ENCODE data around the gene GDF2.

Gene GDF2

DNA sequence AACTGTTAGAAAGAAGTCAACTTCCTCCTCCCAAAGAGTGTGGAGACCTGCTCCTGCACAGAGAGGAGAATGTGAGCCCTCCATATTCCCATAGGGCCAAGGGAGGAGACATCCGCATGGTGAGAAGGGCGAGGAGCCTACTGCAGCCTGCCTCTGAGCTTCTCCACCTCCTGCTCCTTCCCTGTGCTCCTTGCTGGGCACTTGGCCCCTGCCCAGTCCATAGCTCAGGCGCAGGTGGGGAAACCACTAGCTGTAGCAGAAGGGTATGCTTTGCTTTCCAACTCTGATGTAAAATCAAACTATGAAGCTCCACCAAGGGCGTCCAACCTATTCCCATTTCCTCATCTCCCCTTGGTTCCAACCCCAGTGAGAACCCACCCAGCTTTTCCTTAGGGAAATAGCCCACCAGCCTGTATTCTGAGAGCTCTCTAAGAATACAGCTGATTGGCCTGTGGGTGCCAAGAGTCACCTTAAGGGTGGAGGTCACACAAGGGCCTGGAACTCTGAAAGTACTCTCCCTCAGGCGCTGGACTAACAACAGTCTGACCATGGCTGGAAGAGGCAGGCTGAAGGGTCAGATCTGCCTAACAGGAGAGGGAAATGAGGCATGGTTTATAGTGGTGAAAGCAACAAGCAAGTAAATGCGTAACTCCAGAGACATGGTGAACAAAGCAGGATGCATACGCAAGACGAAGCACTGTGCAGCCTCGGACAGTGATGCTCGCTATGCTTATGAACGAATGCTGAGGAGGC is 47.9 kb downstream of the GDF2 start:
- Histone ChIP-seq H2BK12ac (ENCODE audit: low read length) (no peak overlapping the region), H3K9me3 (ENCODE audit: insufficient read depth, low read depth, low read length) (no peaks in the 10 kb centered on the region), H3K79me2 (ENCODE audit: control insufficient read depth, insufficient read depth, low read length, poor library complexity) (no peaks in the 10 kb centered on the region), H2AFZ (ENCODE audit: insufficient read depth, low read length, poor library complexity) (no peak overlapping the region), H3K4me2 (ENCODE audit: low read length) (no peak overlapping the region), H3K18ac (ENCODE audit: low read length) (no peak overlapping the region), H3K4me3 (ENCODE audit: low read depth, low read length) (no peak overlapping the region), H4K12ac (ENCODE audit: low read depth, low read length) (no peak overlapping the region), H3K27ac (ENCODE audit: low read depth, low read length) (no peak overlapping the region), H3K79me1 (ENCODE audit: low read length) (no peaks in the 10 kb centered on the region), H3K4ac (ENCODE audit: low read depth, low read length) (no peak overlapping the region), H2AK5ac (ENCODE audit: low read length) (no peak overlapping the region), H4K8ac (ENCODE audit: low read depth, low read length) (no peak overlapping the region), H3K36me3 (ENCODE audit: control insufficient read depth in 1 of 2, insufficient read depth in 2 of 2, low read length in 2 of 2) (no peaks in the 10 kb centered on the region), H3K14ac (ENCODE audit: low read length) (no peak overlapping the region), H3K27me3 (ENCODE audit: insufficient read depth, low read length) (no peaks in the 10 kb centered on the region), H2BK5ac (ENCODE audit: low read depth, low read length, poor library complexity) (no peak overlapping the region), H3K9ac (ENCODE audit: low read length) (no peak overlapping the region), H3K23ac (ENCODE audit: low read length) (no peak overlapping the region), H4K91ac (ENCODE audit: low read depth, low read length) (no peak overlapping the region), H3K4me1 (ENCODE audit: control insufficient read depth in 1 of 2, insufficient read depth in 2 of 2, low read length in 2 of 2) (no peaks in the 10 kb centered on the region), H2BK120ac (ENCODE audit: insufficient read depth, low read length, poor library complexity) (no peak overlapping the region)
- DNase-seq, result no peak
- no CpG with 5 or more reads among the region's 11 CpGs for WGBS (ENCODE audit: extremely low coverage, insufficient coverage, insufficient read length)

DNA sequence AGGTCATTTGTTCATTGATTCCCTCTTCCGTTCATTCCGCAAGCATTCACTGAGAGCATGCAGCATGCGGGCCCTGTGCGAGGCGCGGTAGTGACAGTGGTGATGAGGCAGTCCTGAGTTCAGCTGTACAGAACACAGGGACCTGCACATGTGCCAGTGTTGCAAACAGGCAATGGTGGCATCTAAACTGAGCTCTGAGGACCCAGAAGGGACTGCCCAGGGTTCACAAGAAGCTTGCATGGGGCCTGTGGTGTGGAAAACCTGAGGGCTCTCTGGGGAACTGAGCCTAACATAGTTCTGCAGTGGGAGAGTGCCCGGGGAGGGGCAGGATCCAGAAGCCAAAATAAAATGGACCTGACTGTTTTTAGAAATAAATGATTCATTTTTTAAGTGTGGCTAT is 48.6 kb downstream of the GDF2 start:
- no peak overlapping the region for H4K12ac ChIP-seq (ENCODE audit: low read depth, low read length)
- H3K18ac ChIP-seq (ENCODE audit: low read length), result no peak overlapping the region
- no peaks in the 10 kb centered on the region for H3K36me3 ChIP-seq (ENCODE audit: control insufficient read depth in 1 of 2, insufficient read depth in 2 of 2, low read length in 2 of 2)
- no peak overlapping the region for H3K23ac ChIP-seq (ENCODE audit: low read length)
- no peak overlapping the region for H3K4me3 ChIP-seq (ENCODE audit: low read depth, low read length)
- H4K91ac ChIP-seq (ENCODE audit: low read depth, low read length), result no peak overlapping the region
- no peaks in the 10 kb centered on the region for H3K79me1 ChIP-seq (ENCODE audit: low read length)
- H2BK5ac ChIP-seq (ENCODE audit: low read depth, low read length, poor library complexity), result no peak overlapping the region
- no peaks in the 10 kb centered on the region for H3K27me3 ChIP-seq (ENCODE audit: insufficient read depth, low read length)
- no peak overlapping the region for H3K4me2 ChIP-seq (ENCODE audit: low read length)
- H2BK12ac ChIP-seq (ENCODE audit: low read length), result no peak overlapping the region
- H2AK5ac ChIP-seq (ENCODE audit: low read length), result no peak overlapping the region
- no peak overlapping the region for H3K9ac ChIP-seq (ENCODE audit: low read length)
- H4K8ac ChIP-seq (ENCODE audit: low read depth, low read length), result no peak overlapping the region
- no peak for DNase-seq
- no peak overlapping the region for H3K27ac ChIP-seq (ENCODE audit: low read depth, low read length)
- H3K4ac ChIP-seq (ENCODE audit: low read depth, low read length), result no peak overlapping the region
- H3K14ac ChIP-seq (ENCODE audit: low read length), result no peak overlapping the region
- H3K4me1 ChIP-seq (ENCODE audit: control insufficient read depth in 1 of 2, insufficient read depth in 2 of 2, low read length in 2 of 2), result no peaks in the 10 kb centered on the region
- no CpG with 5 or more reads among the region's 7 CpGs for WGBS (ENCODE audit: extremely low coverage, insufficient coverage, insufficient read length)
- no peak overlapping the region for H2AFZ ChIP-seq (ENCODE audit: insufficient read depth, low read length, poor library complexity)
- no peak overlapping the region for H2BK120ac ChIP-seq (ENCODE audit: insufficient read depth, low read length, poor library complexity)
- no peaks in the 10 kb centered on the region for H3K79me2 ChIP-seq (ENCODE audit: control insufficient read depth, insufficient read depth, low read length, poor library complexity)
- H3K9me3 ChIP-seq (ENCODE audit: insufficient read depth, low read depth, low read length), result no peaks in the 10 kb centered on the region

DNA sequence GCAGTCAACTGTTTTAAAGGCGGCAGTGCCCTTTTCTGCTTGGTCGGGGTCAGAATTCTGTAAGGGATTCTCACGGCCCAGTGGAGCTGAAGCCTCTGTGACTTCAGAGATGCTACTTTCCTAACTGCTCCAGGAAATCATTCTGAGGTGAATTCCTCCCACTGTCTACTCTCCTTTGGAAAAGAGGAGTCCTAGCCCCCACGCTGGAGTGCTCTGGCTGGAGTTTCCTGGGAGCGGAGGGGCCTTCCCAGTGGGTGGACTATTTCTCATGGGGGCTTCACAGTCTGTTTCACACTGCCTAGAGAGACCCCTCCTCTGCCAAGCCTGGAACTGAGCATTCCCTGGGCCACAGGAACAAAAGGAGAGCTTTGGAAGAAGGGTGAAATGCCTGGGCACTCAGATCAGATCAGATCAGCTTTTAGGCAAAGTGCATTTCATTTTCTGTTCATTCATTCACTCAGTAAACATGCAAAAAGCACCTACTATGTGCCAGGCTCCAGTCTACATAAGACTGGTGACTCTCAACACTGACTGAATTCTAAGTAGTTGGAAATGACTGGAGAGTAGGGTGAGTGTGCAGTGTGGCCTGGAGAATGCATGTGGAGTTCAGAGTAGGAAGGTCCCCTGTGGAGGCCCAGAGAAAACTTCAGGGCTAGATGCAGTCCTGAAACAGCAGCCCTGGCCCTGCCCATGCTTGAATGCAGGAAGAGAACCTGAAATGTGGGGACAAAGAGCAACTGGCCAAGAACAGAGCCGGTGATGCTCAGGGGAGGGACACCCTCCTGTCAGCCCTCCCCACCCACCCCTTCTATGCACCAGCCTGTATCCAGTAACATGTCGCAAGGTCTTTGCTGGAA is 49.6 kb downstream of the GDF2 start:
- Histone ChIP-seq H2BK120ac (ENCODE audit: insufficient read depth, low read length, poor library complexity) (no peak overlapping the region), H4K91ac (ENCODE audit: low read depth, low read length) (no peak overlapping the region), H3K9ac (ENCODE audit: low read length) (no peak overlapping the region), H3K27ac (ENCODE audit: low read depth, low read length) (no peak overlapping the region), H4K8ac (ENCODE audit: low read depth, low read length) (no peak overlapping the region), H2AK5ac (ENCODE audit: low read length) (no peak overlapping the region), H4K12ac (ENCODE audit: low read depth, low read length) (no peak overlapping the region), H2BK5ac (ENCODE audit: low read depth, low read length, poor library complexity) (no peak overlapping the region), H3K36me3 (ENCODE audit: control insufficient read depth in 1 of 2, insufficient read depth in 2 of 2, low read length in 2 of 2) (no peaks in the 10 kb centered on the region), H3K79me2 (ENCODE audit: control insufficient read depth, insufficient read depth, low read length, poor library complexity) (no peaks in the 10 kb centered on the region), H3K79me1 (ENCODE audit: low read length) (no peaks in the 10 kb centered on the region), H3K23ac (ENCODE audit: low read length) (no peak overlapping the region), H3K4me2 (ENCODE audit: low read length) (no peak overlapping the region), H3K4ac (ENCODE audit: low read depth, low read length) (no peak overlapping the region), H3K18ac (ENCODE audit: low read length) (no peak overlapping the region), H3K4me1 (ENCODE audit: control insufficient read depth in 1 of 2, insufficient read depth in 2 of 2, low read length in 2 of 2) (no peaks in the 10 kb centered on the region), H3K4me3 (ENCODE audit: low read depth, low read length) (no peak overlapping the region), H3K9me3 (ENCODE audit: insufficient read depth, low read depth, low read length) (no peaks in the 10 kb centered on the region), H2AFZ (ENCODE audit: insufficient read depth, low read length, poor library complexity) (no peak overlapping the region), H3K14ac (ENCODE audit: low read length) (no peak overlapping the region), H3K27me3 (ENCODE audit: insufficient read depth, low read length) (no peaks in the 10 kb centered on the region), H2BK12ac (ENCODE audit: low read length) (no peak overlapping the region)
- DNase-seq, result no peak
- WGBS (ENCODE audit: extremely low coverage, insufficient coverage, insufficient read length), result no CpG with 5 or more reads among the region's 7 CpGs

DNA sequence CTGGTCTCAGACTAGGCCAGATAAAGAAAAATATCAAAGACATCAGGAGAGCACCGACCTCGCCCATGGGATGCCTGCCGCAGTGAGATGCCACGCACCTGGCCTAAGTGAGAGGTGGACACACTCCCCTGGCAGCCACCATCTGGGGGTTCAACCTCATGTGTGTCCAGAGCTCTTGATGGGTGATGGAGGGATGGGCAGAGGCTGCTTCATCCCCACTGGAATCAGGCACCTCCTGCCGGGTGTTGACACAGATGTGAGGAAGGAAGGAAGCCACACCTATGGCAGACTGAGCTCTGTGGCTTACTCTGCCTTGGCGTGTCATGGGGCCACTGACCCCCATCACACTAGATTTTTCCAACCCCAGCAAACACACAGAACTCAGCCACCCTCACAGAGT is 50.5 kb downstream of the GDF2 start:
- H2AK5ac ChIP-seq (ENCODE audit: low read length), result no peak overlapping the region
- H3K9me3 ChIP-seq (ENCODE audit: insufficient read depth, low read depth, low read length), result no peaks in the 10 kb centered on the region
- H4K12ac ChIP-seq (ENCODE audit: low read depth, low read length), result no peak overlapping the region
- no peak for DNase-seq
- H3K4me1 ChIP-seq (ENCODE audit: control insufficient read depth in 1 of 2, insufficient read depth in 2 of 2, low read length in 2 of 2), result no peaks in the 10 kb centered on the region
- H3K4me3 ChIP-seq (ENCODE audit: low read depth, low read length), result no peak overlapping the region
- H4K8ac ChIP-seq (ENCODE audit: low read depth, low read length), result no peak overlapping the region
- WGBS (ENCODE audit: extremely low coverage, insufficient coverage, insufficient read length), result no CpG with 5 or more reads among the region's 6 CpGs
- H3K79me2 ChIP-seq (ENCODE audit: control insufficient read depth, insufficient read depth, low read length, poor library complexity), result no peaks in the 10 kb centered on the region
- H2BK120ac ChIP-seq (ENCODE audit: insufficient read depth, low read length, poor library complexity), result no peak overlapping the region
- no peak overlapping the region for H3K23ac ChIP-seq (ENCODE audit: low read length)
- no peak overlapping the region for H2BK5ac ChIP-seq (ENCODE audit: low read depth, low read length, poor library complexity)
- H3K36me3 ChIP-seq (ENCODE audit: control insufficient read depth in 1 of 2, insufficient read depth in 2 of 2, low read length in 2 of 2), result no peaks in the 10 kb centered on the region
- no peaks in the 10 kb centered on the region for H3K79me1 ChIP-seq (ENCODE audit: low read length)
- H3K4me2 ChIP-seq (ENCODE audit: low read length), result no peak overlapping the region
- no peak overlapping the region for H2AFZ ChIP-seq (ENCODE audit: insufficient read depth, low read length, poor library complexity)
- H3K4ac ChIP-seq (ENCODE audit: low read depth, low read length), result no peak overlapping the region
- H3K9ac ChIP-seq (ENCODE audit: low read length), result no peak overlapping the region
- no peaks in the 10 kb centered on the region for H3K27me3 ChIP-seq (ENCODE audit: insufficient read depth, low read length)
- H3K18ac ChIP-seq (ENCODE audit: low read length), result no peak overlapping the region
- no peak overlapping the region for H4K91ac ChIP-seq (ENCODE audit: low read depth, low read length)
- no peak overlapping the region for H2BK12ac ChIP-seq (ENCODE audit: low read length)
- H3K27ac ChIP-seq (ENCODE audit: low read depth, low read length), result no peak overlapping the region
- H3K14ac ChIP-seq (ENCODE audit: low read length), result no peak overlapping the region
